Stimulated activated CD8-positive, alpha-beta memory T cell treated with anti-CD3 and anti-CD28 coated beads, Interleukin-15, amount 100 ng/mL, for 1 hour (primary cell): ENCODE results near the gene PCNX2.

Experiments
- DNase-seq: peaks from one replicate; pipeline ENCODE4 v3.0.0-alpha.2; 2020; ENCODE audit warnings: low read depth

PCNX2 gene

GRCh38 chr1:233256789-233257188, 38.7 kb downstream of the PCNX2 start:
- no peak for DNase-seq

DNA sequence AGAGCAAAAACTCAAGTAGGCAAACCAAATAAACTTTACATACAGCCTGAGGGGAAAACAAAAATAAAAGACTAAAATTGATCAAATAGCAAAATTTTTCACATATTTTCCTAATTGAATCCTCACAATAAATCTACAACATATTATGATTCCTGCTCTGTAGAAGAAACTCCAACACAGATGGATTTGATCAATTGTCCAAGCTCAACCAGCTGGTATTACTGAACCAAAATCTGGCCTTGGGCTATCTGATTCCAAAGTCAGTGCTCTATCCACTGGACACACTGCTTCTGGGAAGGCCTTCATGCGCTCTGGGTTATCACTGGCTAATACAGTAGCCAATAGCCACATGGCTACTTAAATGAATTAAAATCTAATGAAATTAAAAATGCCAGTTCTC, 39.3 kb downstream of the PCNX2 start:
- no peak for DNase-seq

DNA sequence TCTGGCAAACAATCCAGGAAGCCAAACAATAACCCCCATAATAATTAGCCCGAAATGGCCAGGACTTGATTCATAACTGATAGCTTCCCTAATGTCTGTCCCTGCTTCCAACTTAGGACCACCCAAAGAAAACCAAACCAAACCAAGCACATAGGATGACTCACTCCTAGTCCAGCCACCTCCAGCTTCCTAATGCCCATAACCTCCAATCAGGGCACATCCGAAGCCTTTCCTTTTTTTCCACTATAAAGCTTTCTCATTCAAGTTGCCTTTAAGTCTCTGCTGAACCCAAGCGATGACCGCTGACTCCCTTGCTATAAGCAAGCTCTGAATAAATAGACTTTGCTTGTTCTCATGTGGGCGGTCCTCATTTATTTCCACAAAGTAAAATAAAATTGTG, 40.4 kb downstream of the PCNX2 start:
- no peak for DNase-seq

- DNase-seq: no peak
Measured at GRCh38 chr1:233253832-233254331, 41.6 kb downstream of the PCNX2 start.

DNA sequence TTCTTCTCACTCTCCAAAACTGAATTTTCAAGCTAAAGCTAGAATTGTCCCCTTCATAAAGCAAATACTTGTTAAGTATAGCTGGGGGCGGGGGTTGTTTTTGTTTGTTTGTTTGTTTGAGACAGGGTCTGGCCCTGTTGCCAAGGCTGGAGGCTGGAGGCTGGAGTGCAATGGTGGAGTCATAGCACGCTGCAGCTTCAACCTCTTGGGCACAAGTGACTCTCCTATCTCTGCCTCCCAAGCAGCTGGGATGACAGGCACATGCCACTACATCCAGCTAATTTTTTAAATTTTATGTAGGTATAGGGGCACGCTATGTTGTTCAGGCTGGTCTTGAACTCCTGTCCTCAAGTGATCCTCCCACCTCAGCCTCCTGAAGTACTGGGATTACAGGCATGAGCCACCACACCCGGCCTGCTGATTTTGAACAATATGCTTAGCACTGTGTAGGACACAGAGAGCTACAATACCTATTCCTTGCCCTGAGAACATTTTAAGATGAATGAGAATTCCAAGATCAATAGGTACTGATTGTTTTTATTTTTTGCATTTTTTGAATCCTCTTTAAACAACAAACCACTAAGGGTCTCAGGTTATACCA, 42.2 kb downstream of the PCNX2 start:
- DNase-seq: no peak

GRCh38 chr1:233252441-233252840, 43.1 kb downstream of the PCNX2 start:
- DNase-seq: no peak

GRCh38 chr1:233251201-233251720, 44.3 kb downstream of the PCNX2 start:
- DNase-seq: no peak

DNA sequence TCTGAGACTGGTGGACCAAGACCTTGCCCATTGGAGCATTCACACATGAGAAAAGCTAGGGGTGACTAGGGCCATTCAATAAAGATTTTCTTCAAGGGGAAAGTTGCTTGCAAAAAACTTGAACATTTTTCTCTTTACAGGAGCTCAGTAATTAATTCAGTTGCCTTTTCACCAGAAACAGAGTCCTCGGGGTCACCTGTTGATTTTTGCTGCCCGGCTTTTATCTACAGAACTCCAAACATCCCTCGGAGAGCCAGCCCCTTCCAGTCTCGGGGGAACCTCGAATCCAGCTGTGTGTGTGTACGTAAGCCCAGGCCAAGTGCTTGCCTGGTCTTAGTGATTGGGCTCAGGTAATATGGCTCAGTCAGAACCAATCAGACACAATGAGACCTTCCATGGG, 47.5 kb downstream of the PCNX2 start:
- no peak for DNase-seq

DNA sequence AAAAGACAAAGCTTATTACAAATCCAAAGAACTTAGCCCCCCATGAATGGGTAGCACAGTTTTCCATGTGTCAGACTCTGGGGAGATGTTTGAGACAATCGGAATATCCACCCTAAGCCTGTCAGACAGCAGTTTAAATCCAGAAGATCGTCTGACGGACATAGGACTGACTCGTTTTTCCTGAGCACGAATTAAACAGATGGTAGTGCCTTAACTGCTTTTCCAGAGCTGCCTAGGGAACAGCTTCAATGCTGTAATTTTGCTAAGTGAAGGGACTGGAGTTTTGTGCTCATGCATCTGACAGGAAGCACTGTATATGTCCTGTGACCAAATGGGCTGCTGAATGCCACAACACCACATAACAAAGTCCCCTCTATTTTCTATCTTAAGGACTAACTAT, 48.6 kb downstream of the PCNX2 start:
- no peak for DNase-seq

DNA sequence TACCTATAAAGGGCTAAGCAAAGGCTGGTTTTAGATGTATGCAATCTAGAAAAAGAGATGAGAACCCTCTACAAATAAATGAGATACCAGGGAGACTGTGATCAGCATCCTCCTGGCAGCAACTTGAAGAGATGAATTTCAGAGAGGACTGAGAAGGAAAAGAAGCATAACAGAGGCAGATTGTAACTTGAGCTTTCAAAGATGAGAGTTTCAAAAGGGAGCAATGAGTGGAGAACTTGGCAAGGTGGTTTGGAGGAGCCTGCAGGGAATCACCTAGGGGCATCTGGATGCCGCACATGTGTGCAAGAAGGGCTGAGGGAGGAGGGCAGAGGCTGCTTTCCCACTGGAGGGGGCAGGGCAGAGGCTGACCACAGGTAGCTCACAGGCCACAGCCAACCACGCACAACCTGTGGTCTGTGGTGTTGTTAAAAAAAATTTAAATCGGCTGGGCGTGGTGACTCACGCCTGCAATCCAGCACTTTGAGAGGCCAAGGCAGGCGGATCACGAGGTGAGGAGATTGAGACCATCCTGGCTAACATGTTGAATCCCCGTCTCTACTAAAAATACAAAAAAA, 50.2 kb downstream of the PCNX2 start:
- no peak for DNase-seq

DNA sequence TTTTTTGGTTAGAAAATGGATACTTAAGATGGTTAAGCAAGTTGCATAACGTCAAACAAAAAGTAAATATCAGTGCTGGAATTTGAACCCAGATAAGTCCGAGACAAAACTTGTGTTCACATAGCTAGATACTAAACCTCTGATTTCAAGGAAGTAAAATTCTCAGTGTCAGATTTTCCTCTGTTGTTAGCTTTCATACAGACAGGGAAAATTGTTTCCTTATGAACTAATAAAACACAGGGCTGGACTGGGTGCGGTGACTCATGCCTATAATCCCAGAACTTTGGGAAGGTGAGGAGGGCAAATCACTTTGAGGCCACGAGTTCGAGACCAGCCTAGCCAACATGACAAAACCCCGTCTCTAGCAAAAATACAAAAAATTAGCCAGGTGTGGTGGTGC, 51.3 kb downstream of the PCNX2 start:
- no peak for DNase-seq

GRCh38 chr1:233242827-233243483, 52.6 kb downstream of the PCNX2 start:
- DNase-seq: no peak

- DNase-seq: no peak
Measured at GRCh38 chr1:233241759-233242158, 53.8 kb downstream of the PCNX2 start.

- DNase-seq: no peak
Measured at GRCh38 chr1:233240829-233241682, 54.5 kb downstream of the PCNX2 start.

- no peak for DNase-seq
Measured at GRCh38 chr1:233240371-233240770, 55.2 kb downstream of the PCNX2 start.

- DNase-seq: no peak
Measured at GRCh38 chr1:233238884-233239431, 56.6 kb downstream of the PCNX2 start.

DNA sequence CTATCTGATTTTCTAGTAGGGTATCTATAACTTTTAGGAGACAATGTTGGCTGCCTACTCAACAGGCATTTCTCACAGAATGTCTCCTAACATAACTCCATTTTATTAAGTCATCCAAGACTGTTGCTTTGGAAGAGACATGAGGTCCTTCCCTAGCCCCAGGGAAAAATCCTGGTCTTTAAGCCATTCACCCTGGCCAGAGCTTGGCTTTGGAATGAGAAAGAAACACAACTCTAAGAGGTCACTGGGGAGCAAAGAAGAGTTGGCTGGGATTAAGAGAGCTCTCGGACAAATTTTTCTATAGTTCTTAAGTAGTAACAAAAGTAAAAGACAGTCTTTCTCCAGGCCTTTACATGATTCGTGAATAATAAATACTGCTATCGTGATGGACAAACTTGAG, 57.9 kb downstream of the PCNX2 start:
- no peak for DNase-seq

DNA sequence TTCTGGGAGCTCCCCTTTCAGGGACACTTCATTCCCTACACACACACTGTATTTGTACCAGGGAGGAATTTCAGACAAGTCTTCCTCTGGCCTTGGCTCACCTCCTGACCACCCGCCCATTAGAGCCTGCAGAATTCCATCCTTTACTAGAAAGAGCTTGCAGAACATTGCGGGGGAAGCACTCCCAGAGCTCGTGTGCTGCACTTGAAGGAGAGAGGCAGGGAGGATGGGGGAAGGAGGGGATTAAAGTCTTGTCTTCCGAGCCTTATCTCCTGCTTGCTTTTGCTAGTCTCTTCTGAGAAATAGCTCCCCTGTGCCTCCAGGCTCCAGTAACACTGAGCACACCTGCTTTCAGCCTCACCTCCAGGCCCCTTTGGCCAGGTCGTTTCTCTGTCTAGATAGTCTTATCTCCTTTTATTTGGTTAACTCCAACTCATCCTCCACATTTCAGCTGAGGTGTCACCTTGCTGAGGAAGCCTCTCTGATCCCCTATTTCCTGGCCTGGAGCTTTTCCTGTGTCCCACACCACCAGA, 62.0 kb downstream of the PCNX2 start:
- no peak for DNase-seq

GRCh38 chr1:233230011-233230410, 65.5 kb downstream of the PCNX2 start:
- no peak for DNase-seq

- no peak for DNase-seq
Measured at GRCh38 chr1:233229288-233229687, 66.2 kb downstream of the PCNX2 start.

GRCh38 chr1:233227930-233228465, 67.5 kb downstream of the PCNX2 start:
- DNase-seq: no peak

DNA sequence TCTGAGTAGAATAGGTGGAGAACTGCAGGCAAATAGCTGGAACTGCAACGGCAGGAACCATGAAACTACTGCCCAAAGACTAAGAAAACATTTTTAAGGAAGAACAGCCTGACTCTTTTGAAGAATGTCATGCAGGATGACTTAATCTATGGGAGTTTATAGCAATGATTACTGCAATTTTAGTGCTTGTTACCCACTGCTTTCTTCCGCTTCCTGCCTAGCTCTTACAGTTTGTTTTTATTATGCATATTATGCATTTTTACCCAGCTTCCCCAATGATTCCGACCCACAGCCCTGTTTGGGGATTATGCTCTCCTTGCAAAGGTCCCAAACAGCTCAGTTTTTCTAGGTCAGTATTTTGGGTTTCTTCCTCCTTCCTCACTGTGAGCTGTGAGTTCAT, 71.2 kb downstream of the PCNX2 start:
- no peak for DNase-seq
